ENCODE measurements around the gene CAGE1.

GRCh38 chr6:7323074-7323473, 66.5 kb downstream of the CAGE1 start:
- no peak for TF ChIP-seq CTCF (IDR thresholded peaks at IDR 0.05)
- TF ChIP-seq POLR2A (IDR thresholded peaks at IDR 0.05) = no peak
